Thoracic aorta (tissue), 2 donors: Measurements from ENCODE around the gene H2BK1. TPM values are rescaled to one million over a fixed set of nuclear protein-coding genes. Genes with fewer than 3 reads are reported as not detected.

Source experiments
- ATAC-seq: fragments of 150-250 bp; one replicate; pipeline ENCODE4 v1.8.0; 2017; ENCODE audit warnings: low read depth; ENCODE audit not compliant: insufficient number of reproducible peaks, low FRiP score
- DNase-seq: peaks from one replicate; pipeline ENCODE4 v3.0.0-alpha.2; 2020; ENCODE audit warnings: low spot score
- H3K27ac ChIP-seq, 2 donors: fragments of 200-600 bp; sonication (generic); 1 replicate in 1 of 2; 2 replicates in 1 of 2; pipeline ENCODE4 v1.5.1; 2016; ENCODE audit warnings: mild to moderate bottlenecking in 2 of 2, moderate library complexity in 2 of 2
- H3K27me3 ChIP-seq: fragments of 200-600 bp; sonication (generic); replicated peaks from 2 replicates; pipeline ENCODE4 v1.6.0; 2016; ENCODE audit warnings: mild to moderate bottlenecking; ENCODE audit not compliant: insufficient read depth
- H3K36me3 ChIP-seq: fragments of 200-600 bp; sonication (generic); one replicate; pipeline ENCODE4 v1.5.1; 2016
- H3K4me1 ChIP-seq, 2 donors: fragments of 200-600 bp; sonication (generic); 1 replicate in 1 of 2; 2 replicates in 1 of 2; pipeline versions ENCODE4 v1.5.1 to v1.6.0; 2016; ENCODE audit warnings: low read depth in 2 of 2, mild to moderate bottlenecking in 1 of 2; ENCODE audit not compliant: control insufficient read depth in 1 of 2
- H3K4me3 ChIP-seq: fragments of 200-600 bp; sonication (generic); 2 replicates; pipeline ENCODE4 v1.5.1; 2016; ENCODE audit warnings: mild to moderate bottlenecking
- H3K9me3 ChIP-seq: fragments of 200-600 bp; sonication (generic); 2 replicates; pipeline ENCODE4 v1.5.1; 2016
- CTCF ChIP-seq: fragments of 200-600 bp; sonication (generic); IDR thresholded peaks from one replicate; pipeline ENCODE4 v1.5.1; 2019; ENCODE audit warnings: antibody characterized with exemption
- total RNA-seq, 2 donors: library from RNA; depleted of rRNA; stranded (reverse); fragments of >200 nt; gene quantifications; one replicate each; pipeline versions ENCODE4 v1.1.0 to v1.2.3, GENCODE V29; 2016

Gene H2BK1
- total RNA-seq, 2 donors from 2014 or later: not detected

DNA sequence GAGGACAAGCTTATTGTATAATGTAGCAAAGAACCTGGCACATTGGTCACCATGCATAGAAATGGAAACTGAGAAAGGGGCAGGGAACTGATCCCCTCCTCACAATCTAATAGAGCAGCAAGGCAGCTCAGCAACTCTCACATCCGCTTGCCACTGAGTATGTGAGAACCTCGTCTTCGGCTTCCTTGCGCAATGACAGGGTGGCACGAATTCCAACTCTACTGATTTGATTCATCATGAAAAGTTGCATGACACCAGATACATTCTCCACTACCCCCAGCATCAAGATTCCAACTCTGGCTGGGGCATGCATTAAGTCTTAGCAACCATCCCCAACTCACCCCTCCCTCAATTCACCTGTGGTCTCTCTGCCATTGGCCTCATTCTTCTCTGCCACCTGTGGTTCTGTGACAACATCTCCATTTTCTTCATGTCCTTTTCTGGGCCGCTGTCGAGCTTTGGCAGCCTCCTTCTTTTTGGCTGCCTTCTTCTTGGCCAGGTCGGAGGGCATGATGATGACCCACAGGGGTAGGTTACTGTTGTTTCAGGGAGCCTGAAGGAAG, 15.7 kb upstream of the H2BK1 start:
- no peaks in the 10 kb centered on the region for H3K27me3 ChIP-seq
- no peak for DNase-seq

GRCh38 chr7:151223728-151224127, 13.4 kb upstream of the H2BK1 start:
- Histone ChIP-seq H3K36me3 (peaks cover 52% of the 10 kb centered on the region), H3K4me1 (peaks cover 17 to 22% of the 10 kb centered on the region in 2 donors), H3K9me3 (no peaks in the 10 kb centered on the region), H3K27me3 (no peaks in the 10 kb centered on the region), H3K4me3 (no peak overlapping the region), H3K27ac (no peak overlapping the region)
- TF ChIP-seq CTCF: no peak
- ATAC-seq (no peak), DNase-seq (no peak)

More for the DNA sequence above, 15.7 kb upstream of the H2BK1 start:
- no peak for ATAC-seq
- H3K9me3 ChIP-seq: no peaks in the 10 kb centered on the region
- no peak overlapping the region for H3K27ac ChIP-seq
- TF ChIP-seq CTCF: no peak
- peak overlapping the region; percentile 90 for H3K4me3 ChIP-seq
- peaks cover 34% of the 10 kb centered on the region for H3K36me3 ChIP-seq
- peaks cover 17 to 22% of the 10 kb centered on the region in 2 donors for H3K4me1 ChIP-seq

DNA sequence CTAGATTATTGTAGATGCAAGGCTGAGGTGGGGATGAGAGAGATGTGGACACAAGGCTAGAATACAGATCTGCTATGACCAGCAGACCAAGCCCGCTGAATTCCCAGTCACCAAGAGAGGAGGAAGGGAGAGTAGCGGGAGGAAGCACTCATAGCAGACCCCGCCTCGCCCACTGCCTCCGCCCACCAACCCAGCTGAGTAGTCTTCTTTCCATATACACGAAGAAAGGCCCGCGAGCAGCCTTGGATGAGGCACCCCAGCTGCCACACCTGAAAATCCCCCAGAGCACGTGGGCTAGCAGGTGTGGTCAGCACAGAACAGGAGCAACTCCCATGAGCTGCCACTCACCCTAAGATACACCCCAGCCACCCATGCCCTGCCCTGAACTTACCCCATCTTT, 7.9 kb upstream of the H2BK1 start:
- ATAC-seq (no peak), DNase-seq (no peak)
- peaks cover 81% of the 10 kb centered on the region for H3K36me3 ChIP-seq
- no peaks in the 10 kb centered on the region for H3K9me3 ChIP-seq
- no peak for TF ChIP-seq CTCF
- H3K4me1 ChIP-seq: no peaks in the 10 kb centered on the region
- H3K27ac ChIP-seq: no peak overlapping the region
- H3K27me3 ChIP-seq: no peaks in the 10 kb centered on the region
- H3K4me3 ChIP-seq: no peak overlapping the region

DNA sequence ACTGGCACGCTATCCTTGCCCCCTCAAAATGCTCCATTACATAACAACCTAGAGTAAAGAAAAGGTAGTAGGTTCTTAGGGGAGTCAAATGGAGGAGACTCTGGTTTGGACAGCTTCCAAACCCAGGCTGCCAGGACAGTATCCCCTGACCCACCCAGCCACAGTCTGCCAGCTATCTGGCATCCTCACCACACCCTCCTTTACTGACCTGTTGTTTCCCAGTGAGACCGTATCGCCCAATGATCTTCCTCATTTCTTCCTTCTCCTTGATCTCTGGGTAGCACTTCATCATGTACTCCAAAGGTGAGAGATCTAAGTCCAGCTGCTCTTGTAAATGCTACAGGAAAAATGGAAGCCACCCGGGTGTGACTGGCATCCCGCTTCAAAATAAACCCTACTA, 5.1 kb upstream of the H2BK1 start:
- H3K9me3 ChIP-seq: no peaks in the 10 kb centered on the region
- no peak for TF ChIP-seq CTCF
- H3K4me1 ChIP-seq: no peaks in the 10 kb centered on the region
- ATAC-seq (no peak), DNase-seq (no peak)
- no peak overlapping the region for H3K4me3 ChIP-seq
- peaks cover 61% of the 10 kb centered on the region for H3K36me3 ChIP-seq
- H3K27ac ChIP-seq: no peak overlapping the region
- no peaks in the 10 kb centered on the region for H3K27me3 ChIP-seq

GRCh38 chr7:151213826-151214225, 3.5 kb upstream of the H2BK1 start:
- Histone ChIP-seq H3K36me3 (peaks cover 50% of the 10 kb centered on the region), H3K27me3 (no peaks in the 10 kb centered on the region), H3K4me1 (no peaks in the 10 kb centered on the region), H3K27ac (no peak overlapping the region), H3K4me3 (no peak overlapping the region), H3K9me3 (no peaks in the 10 kb centered on the region)
- DNase-seq (no peak), ATAC-seq (no peak)
- TF ChIP-seq CTCF: no peak
